H1 (cell line): ENCODE data around the gene LRRC45.

Experiments
- EZH2 ChIP-seq: fragments of 200-600 bp; sonication (generic); IDR thresholded peaks from 2 replicates; pipeline ENCODE4 v1.7.1; 2012; ENCODE audit warnings: low read depth, mild to moderate bottlenecking, moderate library complexity, low read length, inconsistent platforms; ENCODE audit not compliant: severe bottlenecking
- FOSL1 ChIP-seq: IDR thresholded peaks from 2 replicates; pipeline ENCODE4 v1.6.1; 2011; ENCODE audit warnings: mild to moderate bottlenecking, low read depth, low read length, moderate library complexity; ENCODE audit not compliant: insufficient read depth
- JUN ChIP-seq: IDR thresholded peaks from 2 replicates; pipeline ENCODE4 v1.6.1; 2011; ENCODE audit warnings: low read depth, mild to moderate bottlenecking, improper control_type of control experiment, low read length
- JUND ChIP-seq: IDR thresholded peaks from 2 replicates; pipeline ENCODE4 v1.6.1; 2011; ENCODE audit warnings: mild to moderate bottlenecking, improper control_type of control experiment, low read length
- POLR2A ChIP-seq, 2 experiments: IDR thresholded peaks; 1 replicate in 1 of 2; 2 replicates in 1 of 2; pipeline ENCODE4 v1.6.1; 2011; ENCODE audit warnings: low read depth in 2 of 2, low read length in 2 of 2, mild to moderate bottlenecking in 2 of 2; ENCODE audit errors: control extremely low read depth in 1 of 2
- SP1 ChIP-seq: IDR thresholded peaks from 2 replicates; pipeline ENCODE4 v1.6.1; 2011; ENCODE audit warnings: low read depth, low read length
- TF ChIP-seq, protein P1 (sequence below), 3 experiments: IDR thresholded peaks; 1 replicate in 2 of 3; 2 replicates in 1 of 3; pipeline versions ENCODE4 v1.5.1 to v1.6.1; 2011; ENCODE audit warnings: low read length in 3 of 3, mild to moderate bottlenecking in 3 of 3, inconsistent platforms in 2 of 3, low read depth in 1 of 3, moderate library complexity in 1 of 3; ENCODE audit not compliant: insufficient read depth in 1 of 3; ENCODE audit errors: control extremely low read depth in 1 of 3

DNA sequence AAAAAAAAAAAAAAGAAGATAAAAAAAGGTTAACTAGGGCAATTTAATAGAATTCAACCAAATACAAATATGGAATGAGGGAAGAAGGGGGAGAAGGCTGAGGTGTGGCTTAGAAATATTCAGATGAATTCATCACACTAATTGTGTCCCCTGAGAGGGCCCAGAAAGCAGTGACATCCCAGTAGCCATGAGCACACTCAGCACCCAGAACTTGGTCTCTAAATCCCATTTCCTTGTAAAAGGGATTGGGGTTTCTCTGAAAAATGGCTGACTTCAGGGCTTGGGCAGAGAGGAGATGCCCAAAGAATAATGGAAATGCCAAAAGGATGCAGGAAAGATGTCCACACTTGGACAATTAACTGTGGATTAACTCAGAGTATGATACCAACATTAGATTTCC is 49.7 kb upstream of the LRRC45 start:
- TF ChIP-seq EZH2 (no peak), SP1 (no peak), POLR2A (IDR thresholded peaks at IDR 0.05; ENCODE audit: control extremely low read depth in 1 of 2, low read depth in 2 of 2, low read length in 2 of 2) (no peak), JUN (no peak), JUND (no peak), FOSL1 (no peak)
- TF ChIP-seq, protein P1, sequence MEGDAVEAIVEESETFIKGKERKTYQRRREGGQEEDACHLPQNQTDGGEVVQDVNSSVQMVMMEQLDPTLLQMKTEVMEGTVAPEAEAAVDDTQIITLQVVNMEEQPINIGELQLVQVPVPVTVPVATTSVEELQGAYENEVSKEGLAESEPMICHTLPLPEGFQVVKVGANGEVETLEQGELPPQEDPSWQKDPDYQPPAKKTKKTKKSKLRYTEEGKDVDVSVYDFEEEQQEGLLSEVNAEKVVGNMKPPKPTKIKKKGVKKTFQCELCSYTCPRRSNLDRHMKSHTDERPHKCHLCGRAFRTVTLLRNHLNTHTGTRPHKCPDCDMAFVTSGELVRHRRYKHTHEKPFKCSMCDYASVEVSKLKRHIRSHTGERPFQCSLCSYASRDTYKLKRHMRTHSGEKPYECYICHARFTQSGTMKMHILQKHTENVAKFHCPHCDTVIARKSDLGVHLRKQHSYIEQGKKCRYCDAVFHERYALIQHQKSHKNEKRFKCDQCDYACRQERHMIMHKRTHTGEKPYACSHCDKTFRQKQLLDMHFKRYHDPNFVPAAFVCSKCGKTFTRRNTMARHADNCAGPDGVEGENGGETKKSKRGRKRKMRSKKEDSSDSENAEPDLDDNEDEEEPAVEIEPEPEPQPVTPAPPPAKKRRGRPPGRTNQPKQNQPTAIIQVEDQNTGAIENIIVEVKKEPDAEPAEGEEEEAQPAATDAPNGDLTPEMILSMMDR (IDR thresholded peaks at IDR 0.05; ENCODE audit: control extremely low read depth in 1 of 3, insufficient read depth in 1 of 3, low read depth in 1 of 3, low read length in 3 of 3): no peak
